Vagina (tissue), 2 donors: ENCODE results near the gene ADAD1.

Experiments used
- CTCF ChIP-seq, 3 experiments: fragments of 450-650 bp in 2 of 3; fragments of 200-600 bp in 1 of 3; sonication (generic) in 1 of 3; IDR thresholded peaks; one replicate each; pipeline ENCODE4 v1.5.1; 2017 to 2019; ENCODE audit warnings: antibody characterized with exemption in 3 of 3, mild to moderate bottlenecking in 2 of 3, moderate library complexity in 2 of 3
- POLR2AphosphoS5 ChIP-seq, 2 donors: sonication (generic); formaldehyde crosslinking; IDR thresholded peaks; one replicate each; pipeline ENCODE4 v1.9.0; 2017; ENCODE audit warnings: antibody characterized with exemption in 2 of 2, mild to moderate bottlenecking in 2 of 2, low read depth in 1 of 2; ENCODE audit not compliant: insufficient read depth in 1 of 2

DNA sequence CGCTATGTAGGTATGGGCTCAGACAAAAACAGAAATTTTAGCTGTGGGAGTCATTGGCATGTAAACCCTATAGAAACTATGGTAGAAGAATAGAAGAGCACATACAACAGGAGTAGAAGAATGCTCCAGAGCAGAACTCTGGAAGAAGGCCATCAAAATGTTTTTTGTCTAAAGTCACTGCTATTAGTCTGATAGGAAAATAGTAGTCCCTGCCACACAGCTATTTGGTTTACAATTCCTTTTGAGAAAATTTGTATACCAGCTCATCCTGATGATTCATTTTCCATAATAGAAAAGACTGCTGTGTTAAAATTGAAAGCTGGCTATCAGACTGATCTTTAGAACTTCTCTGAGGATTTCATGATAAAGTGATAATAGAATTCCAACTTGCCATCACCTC lies 32.8 kb upstream of the ADAD1 start:
- TF ChIP-seq CTCF (IDR thresholded peaks at IDR 0.05) (no peak), POLR2AphosphoS5 (IDR thresholded peaks at IDR 0.05; ENCODE audit: insufficient read depth in 1 of 2, low read depth in 1 of 2) (no peak)
